GM13977 (cell line): ENCODE results near the gene CDH4.
"Not testable (repeated sequence)": the region's sequence is repeated elsewhere in the genome, so short reads cannot be mapped to it uniquely, and the experiment has no call there.

ENCODE experiments used
- DNase-seq: peaks from one replicate; pipeline ENCODE4 v3.0.0; 2012; ENCODE audit warnings: low spot score
- CTCF ChIP-seq: IDR thresholded peaks from 2 replicates; pipeline ENCODE4 v1.5.1; 2012; ENCODE audit warnings: mild to moderate bottlenecking, control low read depth; ENCODE audit not compliant: insufficient read depth; ENCODE audit errors: extremely low read depth, missing control alignments
- in situ Hi-C: fragments of 300-500 bp; cut with MboI; formaldehyde crosslinking; loops from one replicate; pipeline ENCODE4 v1.12.0; 2022; ENCODE audit warnings: low sequenced_read_pairs, low pct_unique_long_range_greater_than_20kb, mixed read lengths, inconsistent platforms; ENCODE audit not compliant: unreplicated experiment

The CDH4 gene

DNA sequence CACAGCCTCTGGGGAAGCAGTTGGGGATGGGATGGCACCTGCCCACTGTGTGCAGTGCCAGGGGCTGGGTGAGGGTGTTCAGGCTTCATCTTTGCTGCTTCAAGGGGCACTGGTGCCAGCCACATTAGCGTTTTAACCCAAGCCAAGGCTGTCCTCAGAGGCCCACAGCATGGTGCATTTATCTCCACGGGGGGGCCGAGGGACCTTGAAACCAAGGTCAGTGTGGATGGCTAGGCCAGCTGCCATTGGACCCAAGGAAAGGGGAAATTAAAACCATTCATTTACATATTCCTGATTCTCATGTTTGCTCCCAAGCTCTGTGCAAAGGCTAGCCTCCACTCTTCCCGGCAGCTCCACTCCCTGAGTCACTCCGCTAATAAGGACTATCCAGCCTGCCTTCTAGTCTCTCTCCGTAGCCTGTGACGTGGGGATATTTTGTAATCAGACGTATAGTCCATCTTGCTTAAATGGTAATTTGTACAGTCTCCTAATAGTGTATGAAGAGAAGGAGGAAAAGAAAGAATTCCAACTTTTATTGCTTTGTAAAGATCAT, 197.1 kb downstream of the CDH4 start:
- in situ Hi-C loops, result no loop called here
- DNase-seq, result no peak
- TF ChIP-seq CTCF, result no peak

GRCh38 chr20:61449916-61450315, 197.9 kb downstream of the CDH4 start:
- DNase-seq, result no peak
- in situ Hi-C loops, result no loop called here
- TF ChIP-seq CTCF, result no peak

GRCh38 chr20:61450549-61450948, 198.5 kb downstream of the CDH4 start:
- no peak for DNase-seq
- in situ Hi-C loops, result no loop called here
- no peak for TF ChIP-seq CTCF

DNA sequence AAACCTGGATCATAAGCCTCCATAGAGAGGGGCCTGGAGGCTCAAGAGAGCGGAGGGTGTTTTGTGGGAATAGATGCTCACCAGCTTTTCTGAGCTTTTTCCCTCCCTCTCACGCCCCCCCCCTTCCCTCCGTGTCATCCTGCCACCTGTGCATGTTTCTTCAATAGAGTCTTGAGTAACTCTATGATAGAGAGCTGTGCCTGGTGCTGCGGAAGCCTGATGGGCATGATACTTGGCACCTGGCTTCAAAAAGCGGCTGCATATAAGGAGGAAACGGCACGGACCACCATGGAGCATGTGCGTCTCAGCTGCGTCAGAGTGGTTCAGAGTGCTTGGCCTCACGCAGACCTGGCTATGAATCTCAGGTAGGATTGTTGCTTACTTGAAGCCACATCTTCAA, 198.9 kb downstream of the CDH4 start:
- DNase-seq, result no peak
- no peak for TF ChIP-seq CTCF
- in situ Hi-C loops, result no loop called here

DNA sequence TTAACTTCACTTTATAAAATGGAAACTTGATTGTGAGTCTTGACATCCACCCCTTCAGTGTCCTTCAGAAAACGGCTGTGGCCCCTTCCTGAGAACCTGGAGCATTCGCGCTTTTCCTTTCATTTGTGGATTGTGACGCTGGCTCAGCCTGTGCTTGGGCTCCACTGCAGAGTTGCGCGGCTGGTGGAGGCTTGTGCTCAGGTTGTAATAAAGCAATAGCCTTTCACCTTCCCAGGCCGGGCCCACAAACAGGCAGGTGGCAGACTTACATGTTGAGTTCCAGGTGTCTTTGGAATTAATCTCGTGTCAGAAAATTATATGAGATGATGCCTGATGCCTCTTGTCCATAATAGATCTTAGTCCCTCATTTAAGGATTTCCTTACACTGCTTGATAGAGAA, 199.9 kb downstream of the CDH4 start:
- DNase-seq, result no peak
- TF ChIP-seq CTCF, result no peak
- in situ Hi-C loops, result no loop called here

- in situ Hi-C loops, result no loop called here
- TF ChIP-seq CTCF, result no peak
- no peak for DNase-seq
Observed at GRCh38 chr20:61453219-61453618, 201.2 kb downstream of the CDH4 start.

DNA sequence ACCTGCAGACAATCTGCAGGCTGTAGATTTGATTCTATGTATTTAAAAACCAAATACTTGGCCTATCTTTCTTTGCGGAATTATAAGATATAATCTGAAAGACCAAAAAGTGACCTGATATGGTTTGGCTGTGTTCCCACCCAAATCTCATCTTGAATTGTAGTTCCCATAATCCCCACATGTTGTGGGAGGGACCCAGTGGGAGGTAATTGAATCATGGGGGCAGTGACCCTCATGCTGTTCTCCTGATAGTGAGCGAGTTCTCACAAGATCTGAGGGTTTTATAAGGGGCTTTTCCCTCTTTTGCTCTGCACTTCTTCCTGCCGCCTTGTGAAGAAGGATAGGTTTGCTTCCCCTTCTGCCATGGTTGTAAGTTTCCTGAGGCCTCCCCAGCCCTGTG, 201.6 kb downstream of the CDH4 start:
- DNase-seq, in situ Hi-C loops: not testable (repeated sequence)
